ENCODE results near the gene WWC2.

The WWC2 gene

DNA sequence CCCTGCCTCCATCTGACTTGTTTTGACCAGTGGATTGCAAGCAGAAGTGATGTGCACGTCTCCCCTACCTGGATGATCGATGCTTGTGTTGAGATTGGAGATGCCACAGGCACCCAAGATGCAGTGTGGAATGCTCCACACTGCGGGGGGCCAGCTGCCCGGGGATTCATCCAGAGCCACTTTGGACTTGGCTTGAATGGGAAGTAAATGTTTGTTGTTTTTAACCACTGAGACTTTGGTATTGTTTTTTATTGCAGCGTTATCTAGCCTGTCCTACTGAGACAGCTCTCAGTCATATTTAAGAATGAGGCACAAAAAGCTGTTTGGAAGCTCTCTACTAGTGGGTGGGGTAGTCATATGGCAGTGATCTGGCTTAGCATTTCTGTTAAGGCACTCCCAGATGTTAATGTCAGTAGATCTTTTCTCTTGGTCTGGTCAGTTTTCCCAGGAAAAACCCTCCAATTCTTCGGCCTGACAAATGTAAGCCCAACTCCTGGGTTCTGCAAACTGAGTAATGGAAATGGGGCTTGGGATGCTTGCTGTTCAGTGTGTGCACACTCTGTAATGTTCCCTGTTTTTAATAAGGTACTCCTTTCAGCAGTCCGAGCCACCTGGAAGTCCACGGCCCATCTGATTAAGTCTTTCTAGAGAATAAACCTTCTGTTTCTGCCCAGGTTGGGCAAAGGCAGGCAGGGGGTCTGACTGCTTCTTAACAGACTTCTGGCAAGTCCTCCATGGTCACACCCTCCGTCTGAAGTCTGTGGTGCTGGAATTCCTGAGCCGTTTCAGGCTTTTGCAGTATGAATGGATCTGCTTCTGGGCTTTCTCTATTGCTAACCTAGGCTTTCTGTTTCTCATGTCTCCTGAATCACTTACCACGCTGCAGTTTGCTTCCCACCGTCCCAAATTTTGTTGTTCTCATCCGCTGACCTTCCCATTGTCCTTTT, 74.8 kb downstream of the WWC2 start:
- in situ Hi-C loops (cut with HindIII; ENCODE audit: low sequenced_read_pairs): no loop called here
- TF ChIP-seq, protein P1, sequence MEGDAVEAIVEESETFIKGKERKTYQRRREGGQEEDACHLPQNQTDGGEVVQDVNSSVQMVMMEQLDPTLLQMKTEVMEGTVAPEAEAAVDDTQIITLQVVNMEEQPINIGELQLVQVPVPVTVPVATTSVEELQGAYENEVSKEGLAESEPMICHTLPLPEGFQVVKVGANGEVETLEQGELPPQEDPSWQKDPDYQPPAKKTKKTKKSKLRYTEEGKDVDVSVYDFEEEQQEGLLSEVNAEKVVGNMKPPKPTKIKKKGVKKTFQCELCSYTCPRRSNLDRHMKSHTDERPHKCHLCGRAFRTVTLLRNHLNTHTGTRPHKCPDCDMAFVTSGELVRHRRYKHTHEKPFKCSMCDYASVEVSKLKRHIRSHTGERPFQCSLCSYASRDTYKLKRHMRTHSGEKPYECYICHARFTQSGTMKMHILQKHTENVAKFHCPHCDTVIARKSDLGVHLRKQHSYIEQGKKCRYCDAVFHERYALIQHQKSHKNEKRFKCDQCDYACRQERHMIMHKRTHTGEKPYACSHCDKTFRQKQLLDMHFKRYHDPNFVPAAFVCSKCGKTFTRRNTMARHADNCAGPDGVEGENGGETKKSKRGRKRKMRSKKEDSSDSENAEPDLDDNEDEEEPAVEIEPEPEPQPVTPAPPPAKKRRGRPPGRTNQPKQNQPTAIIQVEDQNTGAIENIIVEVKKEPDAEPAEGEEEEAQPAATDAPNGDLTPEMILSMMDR (IDR thresholded peaks at IDR 0.05; ENCODE audit: low read depth, low read length): no peak
- H3K4me3 ChIP-seq (ENCODE audit: low read depth, low read length): peak overlapping the region; percentile 2
- DNase-seq (ENCODE audit: low read depth, low spot score): peak; percentile 55

DNA sequence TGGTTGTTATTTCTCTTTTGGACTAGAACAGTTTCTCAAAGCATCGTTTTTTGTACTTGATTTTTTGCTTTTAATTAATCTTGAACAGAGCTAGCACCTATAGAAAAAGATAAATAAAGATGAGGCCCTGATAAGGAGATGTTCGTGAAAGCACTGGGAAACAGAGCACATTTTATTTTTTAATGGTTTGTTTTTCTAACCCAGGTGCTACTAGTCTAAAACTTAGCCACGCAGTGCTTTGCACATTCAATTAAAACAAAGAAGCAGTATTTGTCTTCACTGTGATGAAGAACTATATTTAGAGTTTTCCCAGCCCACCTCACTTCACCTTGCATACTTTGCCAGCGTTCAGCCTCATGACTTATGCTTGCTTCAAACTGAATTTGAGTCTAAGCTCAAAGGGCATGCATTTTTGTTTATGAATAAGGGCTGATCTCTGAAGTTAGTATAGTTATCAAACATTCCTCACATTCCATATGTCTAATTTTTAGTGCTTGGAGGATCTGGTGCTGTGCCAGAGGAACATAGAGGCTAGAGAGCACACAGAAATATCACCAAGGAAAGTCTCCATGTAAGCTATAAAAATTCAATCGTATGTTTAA, 76.7 kb downstream of the WWC2 start:
- TF ChIP-seq, protein P1 (IDR thresholded peaks at IDR 0.05; ENCODE audit: low read depth, low read length): no peak
- no peak overlapping the region for H3K4me3 ChIP-seq (ENCODE audit: low read depth, low read length)
- in situ Hi-C loops (cut with HindIII; ENCODE audit: low sequenced_read_pairs): no loop called here
- DNase-seq (ENCODE audit: low read depth, low spot score): peak; percentile 19

DNA sequence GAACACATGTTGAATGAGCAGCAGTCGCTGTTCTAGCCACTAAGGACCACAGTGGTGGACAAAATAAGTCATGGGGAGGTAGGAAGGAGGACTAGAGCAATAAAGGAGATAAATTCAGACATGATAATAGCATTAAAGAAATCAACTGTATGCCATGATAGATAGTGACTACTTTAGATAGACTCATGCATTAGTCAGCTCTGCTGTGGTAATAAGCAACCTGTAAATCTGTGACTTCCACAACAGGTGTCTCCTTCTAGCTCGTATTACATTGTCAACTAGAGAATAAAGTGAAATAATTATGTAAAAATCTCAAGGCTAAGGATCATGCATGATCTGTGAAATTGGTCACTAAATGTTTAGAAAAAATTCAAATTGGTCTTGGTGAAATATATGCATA, 77.9 kb downstream of the WWC2 start:
- no peak for DNase-seq (ENCODE audit: low read depth, low spot score)
- H3K4me3 ChIP-seq (ENCODE audit: low read depth, low read length): no peak overlapping the region
- in situ Hi-C loops (cut with HindIII; ENCODE audit: low sequenced_read_pairs): no loop called here
- TF ChIP-seq, protein P1 (IDR thresholded peaks at IDR 0.05; ENCODE audit: low read depth, low read length): no peak

DNA sequence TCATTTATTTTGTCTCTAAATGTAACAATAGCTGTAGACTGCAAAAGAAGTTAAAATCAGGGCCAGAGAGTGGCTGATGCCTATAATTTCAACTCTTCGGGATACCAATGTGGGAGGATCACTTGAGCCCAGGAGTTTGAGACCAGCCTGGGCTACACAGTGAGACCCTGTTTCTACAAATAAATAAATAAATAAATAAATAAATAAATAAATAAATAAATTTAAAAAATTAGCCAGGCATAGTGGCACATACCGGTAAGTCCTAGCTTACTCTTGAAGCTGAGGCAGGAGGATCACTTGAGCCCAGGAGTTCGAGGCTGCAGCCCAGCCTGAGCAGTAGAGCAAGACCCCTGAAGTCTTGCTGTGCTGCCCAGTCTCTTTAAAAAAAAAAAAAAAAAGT, 79.1 kb downstream of the WWC2 start:
- no peak overlapping the region for H3K4me3 ChIP-seq (ENCODE audit: low read depth, low read length)
- no peak for DNase-seq (ENCODE audit: low read depth, low spot score)
- in situ Hi-C loops (cut with HindIII; ENCODE audit: low sequenced_read_pairs): no loop called here
- TF ChIP-seq, protein P1 (IDR thresholded peaks at IDR 0.05; ENCODE audit: low read depth, low read length): no peak

DNA sequence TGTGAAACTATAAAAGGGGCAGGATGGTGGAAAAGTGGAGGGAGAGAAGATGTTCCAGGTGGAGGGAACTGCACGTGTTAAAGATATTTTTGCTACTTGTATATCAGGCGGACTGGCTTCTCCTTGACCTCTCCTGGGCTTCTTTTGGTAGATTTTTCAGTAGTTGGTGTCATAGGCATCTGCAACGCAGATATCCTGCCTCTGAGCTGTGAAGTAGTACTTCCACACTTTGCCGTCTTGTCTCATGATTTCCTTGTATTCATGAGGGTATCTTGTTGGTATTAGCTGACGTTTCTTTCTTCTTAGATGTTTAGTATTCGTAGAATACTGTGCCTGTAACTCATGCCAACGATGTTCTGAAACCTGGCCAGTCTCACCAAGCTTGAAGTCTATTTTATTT, 81.0 kb downstream of the WWC2 start:
- no peak for DNase-seq (ENCODE audit: low read depth, low spot score)
- no peak overlapping the region for H3K4me3 ChIP-seq (ENCODE audit: low read depth, low read length)
- in situ Hi-C loops (cut with HindIII; ENCODE audit: low sequenced_read_pairs): no loop called here
- TF ChIP-seq, protein P1 (IDR thresholded peaks at IDR 0.05; ENCODE audit: low read depth, low read length): no peak

DNA sequence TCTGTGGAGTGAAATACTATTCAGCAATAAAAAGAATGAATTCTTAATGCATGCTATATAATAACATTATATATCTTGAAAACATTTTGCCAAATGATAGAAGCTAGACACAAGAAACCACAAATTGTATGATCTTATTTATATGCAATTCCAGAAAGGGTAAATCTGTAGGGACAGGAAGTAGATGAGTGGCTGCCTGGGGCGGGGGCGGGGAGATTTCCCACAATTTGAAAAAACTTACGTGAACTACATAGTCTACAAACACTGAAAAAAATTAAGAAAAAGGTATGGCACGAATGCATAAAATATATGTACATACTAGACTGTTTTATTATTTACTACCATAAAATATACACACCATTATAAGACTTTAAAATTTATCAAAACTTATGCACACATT, 81.6 kb downstream of the WWC2 start:
- TF ChIP-seq, protein P1 (IDR thresholded peaks at IDR 0.05; ENCODE audit: low read depth, low read length): no peak
- H3K4me3 ChIP-seq (ENCODE audit: low read depth, low read length): no peak overlapping the region
- in situ Hi-C loops (cut with HindIII; ENCODE audit: low sequenced_read_pairs): no loop called here
- DNase-seq (ENCODE audit: low read depth, low spot score): no peak
